Mesenchymal stem cell (in vitro differentiated cells and primary cell): ENCODE results near the gene ABCC1.
"Not testable (repeated sequence)": the region's sequence is repeated elsewhere in the genome, so short reads cannot be mapped to it uniquely, and the experiment has no call there.

Source experiments
- DNase-seq: peaks from one replicate; pipeline ENCODE4 v3.0.0-alpha.2; 2013
- H2AFZ ChIP-seq: one replicate; pipeline ENCODE4 v1.6.1; 2013; ENCODE audit warnings: low read depth, mild to moderate bottlenecking, control low read depth, inconsistent platforms, low read length, moderate library complexity
- H2AK5ac ChIP-seq: 2 replicates; pipeline ENCODE4 v1.6.1; 2013; ENCODE audit warnings: low read length, moderate library complexity, mild to moderate bottlenecking, inconsistent platforms; ENCODE audit not compliant: severe bottlenecking
- H2BK120ac ChIP-seq: one replicate; pipeline ENCODE4 v1.6.1; 2013; ENCODE audit warnings: low read depth, mild to moderate bottlenecking, inconsistent platforms, low read length, moderate library complexity
- H2BK12ac ChIP-seq, 2 experiments: one replicate each; pipeline ENCODE4 v1.6.1; 2013; ENCODE audit warnings: inconsistent platforms in 2 of 2, low read length in 2 of 2, mild to moderate bottlenecking in 2 of 2, moderate library complexity in 2 of 2, control low read depth in 1 of 2
- H2BK15ac ChIP-seq: one replicate; pipeline ENCODE4 v1.6.1; 2013; ENCODE audit warnings: mild to moderate bottlenecking, low read depth, inconsistent platforms; ENCODE audit not compliant: poor library complexity, severe bottlenecking
- H2BK5ac ChIP-seq: 2 replicates; pipeline ENCODE4 v1.6.1; 2013; ENCODE audit warnings: low read depth, mild to moderate bottlenecking, low read length, control low read depth, inconsistent platforms; ENCODE audit not compliant: poor library complexity, severe bottlenecking
- H3K14ac ChIP-seq, 2 experiments: one replicate each; pipeline ENCODE4 v1.6.1; 2013; ENCODE audit warnings: inconsistent platforms in 2 of 2, low read length in 2 of 2, control low read depth in 1 of 2, mild to moderate bottlenecking in 1 of 2, moderate library complexity in 1 of 2
- H3K18ac ChIP-seq, 2 experiments: one replicate each; pipeline ENCODE4 v1.6.1; 2013; ENCODE audit warnings: inconsistent platforms in 2 of 2, low read length in 2 of 2, control low read depth in 1 of 2, low read depth in 1 of 2, mild to moderate bottlenecking in 1 of 2
- H3K23ac ChIP-seq, 2 experiments: one replicate each; pipeline ENCODE4 v1.6.1; 2013; ENCODE audit warnings: inconsistent platforms in 2 of 2, low read length in 2 of 2, mild to moderate bottlenecking in 2 of 2, moderate library complexity in 2 of 2, control low read depth in 1 of 2
- H3K27ac ChIP-seq: 2 replicates; pipeline ENCODE4 v1.5.1; 2013; ENCODE audit warnings: mild to moderate bottlenecking, moderate library complexity, low read length, control low read depth, inconsistent platforms; ENCODE audit not compliant: poor library complexity, severe bottlenecking
- H3K27me3 ChIP-seq, 2 experiments: 2 replicates each; pipeline versions ENCODE4 v1.6.1 to v1.7.0; 2013; ENCODE audit warnings: low read length in 2 of 2, mild to moderate bottlenecking in 2 of 2, moderate library complexity in 2 of 2, control low read depth in 1 of 2, inconsistent platforms in 1 of 2; ENCODE audit not compliant: control insufficient read depth in 1 of 2, insufficient read depth in 1 of 2
- H3K36me3 ChIP-seq, 2 experiments: 2 replicates each; pipeline versions ENCODE4 v1.6.1 to v1.7.0; 2013; ENCODE audit warnings: low read length in 2 of 2, control low read depth in 1 of 2, inconsistent platforms in 1 of 2, low read depth in 1 of 2, mild to moderate bottlenecking in 1 of 2; ENCODE audit not compliant: insufficient read depth in 2 of 2, control insufficient read depth in 1 of 2
- H3K4ac ChIP-seq, 2 experiments: one replicate each; pipeline ENCODE4 v1.6.1; 2013; ENCODE audit warnings: inconsistent platforms in 2 of 2, low read length in 2 of 2, mild to moderate bottlenecking in 2 of 2, moderate library complexity in 2 of 2, control low read depth in 1 of 2, low read depth in 1 of 2
- H3K4me1 ChIP-seq: 2 replicates; pipeline ENCODE4 v1.6.1; 2013; ENCODE audit warnings: low read depth, low read length, control low read depth; ENCODE audit not compliant: control insufficient read depth, insufficient read depth
- H3K4me2 ChIP-seq: 2 replicates; pipeline ENCODE4 v1.6.1; 2013; ENCODE audit warnings: low read length, mild to moderate bottlenecking, inconsistent platforms; ENCODE audit not compliant: poor library complexity, severe bottlenecking
- H3K4me3 ChIP-seq, 2 experiments: 2 replicates each; pipeline versions ENCODE4 v1.5.1 to v1.7.0; 2013; ENCODE audit warnings: low read length in 2 of 2, mild to moderate bottlenecking in 2 of 2, control low read depth in 1 of 2, low read depth in 1 of 2; ENCODE audit not compliant: insufficient read depth in 1 of 2
- H3K79me1 ChIP-seq: replicated peaks from 2 replicates; pipeline ENCODE4 v1.6.1; 2013; ENCODE audit warnings: mild to moderate bottlenecking, control low read depth, low read length, inconsistent platforms; ENCODE audit not compliant: poor library complexity, severe bottlenecking
- H3K9ac ChIP-seq: 2 replicates; pipeline ENCODE4 v1.7.0; 2013; ENCODE audit warnings: mild to moderate bottlenecking, low read length, moderate library complexity
- H3K9me3 ChIP-seq: 2 replicates; pipeline ENCODE4 v1.7.0; 2013; ENCODE audit warnings: mild to moderate bottlenecking, low read length; ENCODE audit not compliant: control insufficient read depth
- H4K8ac ChIP-seq: one replicate; pipeline ENCODE4 v1.6.1; 2013; ENCODE audit warnings: inconsistent platforms, mild to moderate bottlenecking, low read length, moderate library complexity
- H4K91ac ChIP-seq: one replicate; pipeline ENCODE4 v1.6.1; 2013; ENCODE audit warnings: mild to moderate bottlenecking, low read length, inconsistent platforms
- WGBS: methylation state at CpG from one replicate; pipeline ENCODE4 v1.1.7; 2013; ENCODE audit warnings: mixed read lengths; 5-methylcytosine and 5-hydroxymethylcytosine counted together

Gene ABCC1

DNA sequence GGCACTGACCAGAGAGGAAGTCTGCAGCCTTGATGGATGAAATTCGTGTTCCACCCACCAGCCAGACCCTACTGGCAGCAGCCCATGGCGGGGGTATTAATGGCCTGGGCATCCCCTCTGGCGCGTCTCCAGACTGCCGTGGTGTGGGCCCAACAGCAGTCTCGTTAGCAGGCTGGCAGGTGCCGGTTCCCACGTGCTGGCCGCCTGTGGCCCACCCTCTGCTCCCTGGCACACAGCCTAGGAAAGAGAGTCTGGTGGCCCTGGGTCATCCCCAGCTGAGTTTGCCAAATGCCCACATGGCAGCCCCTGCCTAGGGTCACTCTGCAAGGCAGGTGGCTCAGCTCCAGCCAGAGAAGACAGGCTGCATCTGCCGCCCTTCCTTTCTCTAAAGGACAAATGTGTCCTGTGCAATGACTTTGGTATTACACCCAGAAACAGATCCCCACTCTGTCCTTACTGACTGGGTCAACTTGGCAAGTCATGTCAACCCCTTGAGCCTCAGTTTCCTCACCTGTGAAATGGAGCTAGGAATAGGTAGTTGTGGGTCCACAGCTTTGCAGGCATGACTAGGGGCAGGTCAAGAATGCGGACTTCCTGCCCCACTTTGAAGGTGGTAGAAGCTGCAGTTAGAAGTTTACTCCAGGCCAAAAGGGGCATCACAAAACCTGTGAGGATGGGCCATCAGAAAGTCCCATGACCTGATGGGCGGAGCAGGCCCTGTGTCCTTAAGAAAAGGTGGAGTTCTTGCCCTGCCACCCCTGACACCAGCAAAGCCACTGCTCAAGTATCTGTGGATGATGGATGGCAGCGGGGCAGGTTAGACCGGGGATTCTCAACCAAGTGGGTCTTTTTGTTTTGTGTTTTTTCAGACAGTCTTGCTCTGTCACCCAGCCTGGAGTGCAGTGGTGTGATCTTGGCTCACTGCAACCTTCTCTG lies 197.2 kb downstream of the ABCC1 start:
- no peaks in the 10 kb centered on the region for H3K9me3 ChIP-seq
- no peak overlapping the region for H2BK15ac ChIP-seq
- H3K9ac ChIP-seq: no peak overlapping the region
- H2BK5ac ChIP-seq: no peak overlapping the region
- H3K4me1 ChIP-seq: peaks cover 30% of the 10 kb centered on the region
- no peaks in the 10 kb centered on the region for H3K79me1 ChIP-seq
- H2AK5ac ChIP-seq: no peak overlapping the region
- no peak overlapping the region for H4K91ac ChIP-seq
- no peak overlapping the region for H3K4me3 ChIP-seq
- WGBS: 95% methylated on average over 14 of the region's 14 CpGs
- no peak overlapping the region for H3K27ac ChIP-seq
- no peak overlapping the region for H2BK12ac ChIP-seq
- H3K36me3 ChIP-seq: peaks cover 35 to 53% of the 10 kb centered on the region in 2 experiments
- no peak overlapping the region for H2BK120ac ChIP-seq
- H2AFZ ChIP-seq: no peak overlapping the region
- no peaks in the 10 kb centered on the region for H3K27me3 ChIP-seq
- no peak overlapping the region for H3K14ac ChIP-seq
- no peak overlapping the region for H3K23ac ChIP-seq
- H3K4me2 ChIP-seq: no peak overlapping the region
- no peak overlapping the region for H3K4ac ChIP-seq
- no peak overlapping the region for H3K18ac ChIP-seq
- no peak overlapping the region for H4K8ac ChIP-seq
- DNase-seq: no peak

DNA sequence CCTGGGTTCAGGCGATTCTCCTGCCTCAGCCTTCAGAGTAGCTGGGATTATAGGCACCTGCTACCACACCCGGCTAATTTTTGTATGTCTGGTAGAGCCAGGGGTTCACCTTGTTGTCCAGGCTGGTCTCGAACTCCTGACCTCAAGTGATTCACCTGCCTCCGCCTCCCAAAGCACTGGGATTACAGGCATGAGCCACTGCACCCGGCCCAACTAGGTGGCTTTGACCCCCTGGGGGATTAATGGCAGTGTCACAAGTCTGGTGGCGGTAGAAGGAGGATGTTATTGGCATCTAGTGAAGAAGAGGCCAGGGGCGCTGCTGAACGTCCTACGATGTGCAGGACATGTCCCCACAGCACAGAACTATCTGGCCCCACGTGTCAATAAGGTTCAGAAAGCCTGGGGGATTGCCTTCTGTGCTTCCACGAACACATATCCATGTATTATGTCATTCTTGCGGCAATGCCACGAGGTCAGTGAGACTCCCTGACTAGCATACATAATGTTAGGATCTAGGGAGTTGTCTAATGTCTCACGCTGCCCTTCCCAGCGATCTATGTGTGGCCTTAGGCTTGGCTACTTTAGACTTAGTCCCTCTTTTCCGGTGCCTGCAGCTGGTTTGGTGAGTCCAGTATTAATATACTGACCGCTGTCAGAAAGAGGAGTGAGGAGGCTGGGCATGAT lies 198.0 kb downstream of the ABCC1 start:
- no peak overlapping the region for H2AFZ ChIP-seq
- H3K9ac ChIP-seq: no peak overlapping the region
- H3K27ac ChIP-seq: no peak overlapping the region
- H3K18ac ChIP-seq: no peak overlapping the region
- no peak overlapping the region for H3K4me2 ChIP-seq
- 94% methylated on average over 17 of the region's 17 CpGs for WGBS
- H3K4me1 ChIP-seq: peaks cover 30% of the 10 kb centered on the region
- no peak overlapping the region for H3K23ac ChIP-seq
- H3K36me3 ChIP-seq: peaks cover 33 to 45% of the 10 kb centered on the region in 2 experiments
- DNase-seq: no peak
- H2BK15ac ChIP-seq: no peak overlapping the region
- H2BK5ac ChIP-seq: no peak overlapping the region
- H2BK120ac ChIP-seq: no peak overlapping the region
- no peak overlapping the region for H4K8ac ChIP-seq
- no peak overlapping the region for H4K91ac ChIP-seq
- H3K9me3 ChIP-seq: no peaks in the 10 kb centered on the region
- H3K79me1 ChIP-seq: no peaks in the 10 kb centered on the region
- no peak overlapping the region for H2BK12ac ChIP-seq
- no peak overlapping the region for H3K4ac ChIP-seq
- no peak overlapping the region for H3K14ac ChIP-seq
- no peak overlapping the region for H2AK5ac ChIP-seq
- no peaks in the 10 kb centered on the region for H3K27me3 ChIP-seq
- H3K4me3 ChIP-seq: no peak overlapping the region

DNA sequence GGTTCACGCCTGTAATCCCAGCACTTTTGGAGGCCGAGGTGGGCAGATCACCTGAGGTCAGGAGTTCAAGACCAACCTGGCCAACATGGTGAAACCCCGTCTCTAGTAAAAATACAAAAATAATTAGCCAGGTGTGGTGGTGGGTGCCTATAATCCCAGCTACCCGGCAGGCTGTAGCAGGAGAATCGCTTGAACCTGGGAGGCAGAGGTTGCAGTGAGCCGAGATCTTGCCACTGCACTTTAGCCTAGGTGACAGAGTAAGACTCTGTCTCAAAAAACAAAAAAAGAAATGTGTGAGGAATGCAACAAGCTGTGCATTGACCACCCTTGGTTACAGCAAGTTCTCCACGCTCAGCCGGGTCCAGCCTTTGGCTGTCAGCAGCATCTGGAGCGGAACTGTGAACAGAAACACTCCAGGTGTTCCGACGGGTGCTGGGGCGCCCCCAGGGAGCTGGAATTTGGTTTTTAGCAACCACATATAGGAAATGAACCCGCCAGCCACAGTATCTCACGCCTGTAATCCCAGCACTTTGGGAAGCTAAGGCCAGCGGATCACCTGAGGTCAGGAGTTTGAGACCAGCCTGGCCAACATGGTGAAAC lies 198.7 kb downstream of the ABCC1 start:
- H3K27me3 ChIP-seq, H3K4me2 ChIP-seq, H3K18ac ChIP-seq, H2BK120ac ChIP-seq, H3K23ac ChIP-seq, H4K8ac ChIP-seq, H3K4me3 ChIP-seq, H4K91ac ChIP-seq, H3K9ac ChIP-seq, H2BK12ac ChIP-seq, H2AK5ac ChIP-seq, H2BK15ac ChIP-seq, H2AFZ ChIP-seq, H3K27ac ChIP-seq, H3K4ac ChIP-seq, H3K9me3 ChIP-seq, DNase-seq, H3K14ac ChIP-seq, H2BK5ac ChIP-seq, H3K79me1 ChIP-seq: not testable (repeated sequence)
- peaks cover 33 to 38% of the 10 kb centered on the region in 2 experiments for H3K36me3 ChIP-seq
- WGBS: 97% methylated on average over 15 of the region's 15 CpGs
- peaks cover 30% of the 10 kb centered on the region for H3K4me1 ChIP-seq

DNA sequence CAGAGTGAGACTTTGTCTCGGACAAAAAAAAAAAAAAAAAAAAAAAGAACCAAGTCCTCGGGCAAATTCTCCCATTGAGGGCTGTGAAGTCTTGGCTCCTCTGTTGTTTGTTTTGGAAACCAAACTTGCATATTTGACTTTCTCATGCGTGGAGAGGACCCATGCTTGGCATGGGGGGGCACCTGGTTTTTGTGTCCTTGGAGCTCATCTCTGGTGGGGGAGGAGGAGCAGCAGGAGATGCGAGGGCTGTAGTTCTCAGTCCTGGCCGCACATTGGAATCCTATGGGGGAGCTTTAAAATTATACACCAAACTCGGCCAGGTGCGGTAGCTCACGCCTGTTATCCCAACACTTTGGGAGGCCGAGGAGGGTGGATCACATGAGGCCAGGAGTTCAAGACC lies 199.3 kb downstream of the ABCC1 start:
- no peak overlapping the region for H4K8ac ChIP-seq
- H3K4ac ChIP-seq: no peak overlapping the region
- H3K4me1 ChIP-seq: peaks cover 30% of the 10 kb centered on the region
- no peaks in the 10 kb centered on the region for H3K79me1 ChIP-seq
- H3K14ac ChIP-seq: no peak overlapping the region
- no peak overlapping the region for H2BK12ac ChIP-seq
- peak overlapping the region; percentile 46 for H3K27ac ChIP-seq
- peaks cover 33% of the 10 kb centered on the region in 2 experiments for H3K36me3 ChIP-seq
- no peak overlapping the region for H3K18ac ChIP-seq
- no peaks in the 10 kb centered on the region for H3K27me3 ChIP-seq
- no peak overlapping the region for H2AK5ac ChIP-seq
- no peak overlapping the region for H2AFZ ChIP-seq
- H3K4me2 ChIP-seq: no peak overlapping the region
- H4K91ac ChIP-seq: no peak overlapping the region
- WGBS: 95% methylated on average over 9 of the region's 9 CpGs
- no peak overlapping the region for H2BK15ac ChIP-seq
- H3K4me3 ChIP-seq: no peak overlapping the region
- H3K9ac ChIP-seq: no peak overlapping the region
- no peak overlapping the region for H2BK5ac ChIP-seq
- no peak for DNase-seq
- H3K9me3 ChIP-seq: no peaks in the 10 kb centered on the region
- no peak overlapping the region for H3K23ac ChIP-seq
- H2BK120ac ChIP-seq: no peak overlapping the region
